HG03432 (cell line): ENCODE data around the gene ARHGEF2.
A peak's percentile ranks its signal among the peaks of the same experiment; 100 is the strongest.
"Not testable (repeated sequence)": the region's sequence is repeated elsewhere in the genome, so short reads cannot be mapped to it uniquely, and the experiment has no call there.

ENCODE experiments used
- ATAC-seq: cut with Tn5 transposase; IDR thresholded peaks from one replicate; pipeline ENCODE4 v1.9.1; 2021; ENCODE audit warnings: mild to moderate bottlenecking, moderate library complexity; ENCODE audit not compliant: unreplicated experiment

Gene ARHGEF2

DNA sequence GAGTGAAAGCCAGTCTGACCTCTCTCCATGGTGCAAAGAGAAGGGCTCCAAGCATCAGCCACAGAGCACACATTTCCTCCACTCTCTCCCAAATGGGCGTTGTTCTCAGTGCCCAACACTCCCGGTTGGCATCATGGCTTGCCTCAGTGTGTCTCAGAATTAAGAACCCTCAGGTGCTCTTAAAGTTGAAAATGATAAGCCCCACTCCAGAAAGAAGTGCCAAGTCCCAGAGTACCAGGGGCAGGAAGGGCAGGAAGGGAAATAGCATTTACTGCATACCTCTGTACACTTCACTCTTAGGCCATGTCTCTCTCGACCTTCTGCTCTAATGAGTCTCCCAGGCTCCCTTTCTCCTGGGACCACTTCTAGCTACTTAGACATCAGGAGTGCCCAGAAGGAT is 15.2 kb upstream of the ARHGEF2 start:
- ATAC-seq = no peak

DNA sequence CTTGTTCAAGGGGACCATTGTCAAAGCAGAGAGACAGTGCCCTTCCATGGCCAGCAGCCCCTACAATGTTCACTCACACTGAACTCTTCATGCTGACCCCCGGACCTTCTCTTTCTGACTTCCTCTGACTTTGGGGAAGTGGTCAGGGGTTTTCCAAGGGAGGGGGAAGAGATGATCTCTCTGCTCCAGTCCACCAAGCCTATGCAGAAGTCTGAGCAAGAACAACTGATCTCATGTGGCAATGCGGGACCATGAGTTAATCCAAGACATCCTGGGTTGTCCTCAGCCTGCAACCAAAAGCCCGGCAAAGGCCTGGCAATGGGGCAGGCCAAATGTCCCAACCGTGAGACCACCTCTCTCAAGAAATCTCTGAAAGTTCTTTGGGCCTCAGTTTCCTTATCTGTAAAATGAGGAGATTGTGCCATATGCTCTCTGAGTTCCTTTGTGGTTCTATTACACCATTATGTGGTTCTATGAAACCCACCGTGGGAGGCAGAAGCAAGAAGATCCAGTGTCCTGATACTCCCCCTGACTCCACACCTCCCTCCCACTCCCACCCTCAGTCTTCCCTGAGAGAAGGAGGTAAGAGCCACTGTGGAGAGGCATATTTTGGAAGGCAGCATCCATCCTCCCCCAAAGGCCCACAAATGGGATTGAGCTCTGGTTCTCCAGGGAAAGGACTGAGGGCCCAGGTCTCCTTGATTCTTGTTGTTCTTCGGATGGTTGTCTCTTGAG is 11.8 kb upstream of the ARHGEF2 start:
- ATAC-seq = no peak

DNA sequence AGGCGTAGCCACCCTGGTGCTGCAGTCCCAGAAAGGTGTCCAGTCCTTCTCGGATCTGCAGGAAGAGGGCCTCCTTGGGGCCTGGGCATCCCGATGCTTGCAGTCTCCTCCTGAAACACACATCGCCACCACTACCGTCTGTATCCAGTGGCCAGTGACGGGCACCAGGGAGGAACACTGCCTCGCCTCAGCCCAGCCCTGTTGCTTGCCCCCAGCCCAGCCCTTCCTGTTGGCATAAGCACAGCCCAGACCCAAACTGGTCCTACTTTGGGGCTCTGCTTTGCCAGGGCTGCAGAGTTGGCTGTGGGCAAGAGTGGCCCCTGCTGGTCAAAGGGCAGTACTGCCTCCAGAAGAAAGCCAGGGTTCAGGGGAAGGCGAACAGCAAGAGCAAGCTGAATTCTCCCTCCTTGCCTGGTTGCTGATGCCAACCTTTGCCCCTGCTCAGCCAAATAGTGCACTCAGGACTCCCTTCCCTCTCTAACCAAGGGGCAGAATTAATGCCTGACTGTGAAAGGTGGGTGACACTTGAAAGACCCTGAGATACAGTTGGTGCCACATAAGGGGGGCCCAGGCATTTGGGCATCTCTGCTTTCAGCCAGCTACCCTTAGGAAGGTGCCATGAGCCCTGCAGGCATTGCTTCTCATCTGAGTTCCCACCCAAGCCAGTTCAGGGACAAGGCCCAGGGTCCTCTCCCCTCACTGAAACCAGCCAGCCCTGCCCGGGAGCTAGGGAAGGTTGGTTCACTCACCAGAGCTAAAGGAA is 11.1 kb upstream of the ARHGEF2 start:
- ATAC-seq = peak; percentile 60

DNA sequence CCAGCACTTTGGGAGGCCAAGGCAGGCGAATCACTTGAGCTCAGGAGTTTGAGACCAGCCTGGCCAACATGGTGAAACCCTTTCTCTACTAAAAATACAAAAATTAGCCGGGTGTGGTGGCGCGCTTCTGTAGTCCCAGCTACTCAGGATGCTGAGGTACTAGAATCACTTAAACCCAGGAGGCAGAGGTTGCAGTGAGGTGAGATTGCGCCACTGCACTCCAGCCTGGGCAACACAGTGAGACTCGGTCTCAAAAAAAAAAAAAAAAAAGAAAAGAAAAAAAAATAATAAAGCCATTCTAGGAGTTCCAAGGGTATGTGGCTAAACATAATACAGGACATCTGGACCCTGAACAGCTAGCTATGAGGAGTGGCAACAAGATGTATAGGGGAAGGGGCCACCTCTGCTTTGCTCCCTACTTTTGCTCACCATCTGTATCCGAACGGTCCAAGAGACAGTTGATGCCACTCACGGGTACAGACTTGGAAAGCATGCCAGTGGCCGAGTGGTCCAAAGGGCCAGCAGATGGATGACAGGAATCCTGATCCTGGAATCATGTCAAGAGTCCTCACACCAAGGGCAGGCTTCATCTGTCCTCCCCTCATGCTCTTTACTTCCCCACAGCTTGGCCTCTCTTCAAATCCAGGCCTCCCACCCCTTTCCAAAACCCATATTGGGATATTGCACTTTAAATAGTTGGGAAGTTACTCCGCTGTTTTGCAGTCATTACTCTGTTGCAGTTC is 6.7 kb upstream of the ARHGEF2 start:
- ATAC-seq = not testable (repeated sequence)

DNA sequence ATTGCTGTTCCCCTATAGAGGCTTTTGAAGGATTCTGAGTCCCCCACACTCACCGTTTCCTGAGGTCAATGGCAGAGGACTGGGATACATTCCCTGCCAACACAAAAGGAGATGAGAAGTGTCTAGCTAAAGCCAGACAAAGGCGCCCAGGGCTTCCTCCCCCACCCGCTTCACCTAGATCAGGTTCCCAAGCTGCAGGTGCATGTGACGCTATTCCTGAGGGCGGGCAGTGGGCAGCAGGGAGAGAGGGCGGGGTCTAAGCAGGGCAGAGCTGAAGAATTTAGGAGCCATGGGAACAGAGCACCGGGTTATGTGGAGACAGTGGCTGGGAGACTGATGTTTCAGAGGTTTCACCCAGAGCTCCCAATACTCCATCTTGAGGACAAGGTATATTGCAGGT is 6.0 kb upstream of the ARHGEF2 start:
- no peak for ATAC-seq

DNA sequence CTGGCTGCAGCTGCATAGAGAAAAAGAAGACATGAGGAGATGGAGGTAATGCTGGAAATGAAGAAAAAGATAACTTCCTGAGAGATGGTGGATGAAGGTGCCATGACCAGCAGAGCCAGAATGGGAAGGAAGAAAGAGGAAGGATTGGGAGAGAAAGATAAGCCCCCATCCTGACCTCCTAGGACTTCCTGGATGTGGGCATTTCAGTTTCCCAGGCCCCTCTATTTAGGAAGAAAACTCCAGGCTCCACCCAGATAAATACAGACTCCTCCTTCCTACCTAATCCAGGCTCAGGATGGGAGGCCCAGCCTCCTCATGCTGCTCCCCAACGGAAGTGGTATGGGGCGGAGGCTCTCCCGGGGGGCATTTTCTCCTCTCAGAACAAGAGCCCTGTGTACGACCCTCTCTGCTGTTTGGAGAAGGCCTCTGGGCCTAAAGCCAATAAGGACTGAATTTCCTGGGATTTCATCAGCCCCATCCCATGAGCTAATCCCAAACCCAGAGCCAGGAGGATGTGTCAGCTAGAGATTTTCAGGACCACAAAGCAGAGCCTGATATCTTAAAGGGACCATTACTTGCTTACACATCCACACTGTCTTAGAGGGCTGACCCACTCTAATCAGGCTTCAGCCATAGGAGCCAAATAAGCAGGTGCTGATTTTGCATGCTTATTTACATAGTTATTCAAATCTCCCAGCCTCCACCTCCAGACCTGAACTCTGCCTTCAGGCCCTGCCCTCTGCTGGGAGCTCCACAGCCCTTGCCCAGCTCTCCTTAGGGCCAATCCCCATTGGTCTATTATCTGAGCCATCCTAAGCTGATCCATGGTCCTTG is 5.1 kb upstream of the ARHGEF2 start:
- ATAC-seq = no peak

DNA sequence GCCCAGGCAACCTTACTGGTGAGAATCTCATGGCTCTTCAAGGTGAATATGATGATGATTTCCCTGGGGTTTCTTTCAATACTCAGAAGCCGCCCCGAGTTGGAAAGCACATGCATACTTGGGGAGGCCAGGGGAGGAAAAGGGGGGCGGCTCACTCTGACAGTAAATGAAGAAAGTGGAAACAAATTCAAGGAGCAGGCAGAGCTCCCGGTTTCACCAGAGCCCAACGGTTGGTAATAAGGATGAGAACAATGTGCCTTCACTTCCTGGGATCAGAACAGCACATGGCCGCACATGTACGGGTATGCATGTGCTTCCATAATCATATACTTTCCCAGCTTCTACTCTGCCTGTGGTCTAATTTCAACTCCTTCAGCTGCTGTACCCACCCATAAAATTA is 3.8 kb upstream of the ARHGEF2 start:
- ATAC-seq = no peak

DNA sequence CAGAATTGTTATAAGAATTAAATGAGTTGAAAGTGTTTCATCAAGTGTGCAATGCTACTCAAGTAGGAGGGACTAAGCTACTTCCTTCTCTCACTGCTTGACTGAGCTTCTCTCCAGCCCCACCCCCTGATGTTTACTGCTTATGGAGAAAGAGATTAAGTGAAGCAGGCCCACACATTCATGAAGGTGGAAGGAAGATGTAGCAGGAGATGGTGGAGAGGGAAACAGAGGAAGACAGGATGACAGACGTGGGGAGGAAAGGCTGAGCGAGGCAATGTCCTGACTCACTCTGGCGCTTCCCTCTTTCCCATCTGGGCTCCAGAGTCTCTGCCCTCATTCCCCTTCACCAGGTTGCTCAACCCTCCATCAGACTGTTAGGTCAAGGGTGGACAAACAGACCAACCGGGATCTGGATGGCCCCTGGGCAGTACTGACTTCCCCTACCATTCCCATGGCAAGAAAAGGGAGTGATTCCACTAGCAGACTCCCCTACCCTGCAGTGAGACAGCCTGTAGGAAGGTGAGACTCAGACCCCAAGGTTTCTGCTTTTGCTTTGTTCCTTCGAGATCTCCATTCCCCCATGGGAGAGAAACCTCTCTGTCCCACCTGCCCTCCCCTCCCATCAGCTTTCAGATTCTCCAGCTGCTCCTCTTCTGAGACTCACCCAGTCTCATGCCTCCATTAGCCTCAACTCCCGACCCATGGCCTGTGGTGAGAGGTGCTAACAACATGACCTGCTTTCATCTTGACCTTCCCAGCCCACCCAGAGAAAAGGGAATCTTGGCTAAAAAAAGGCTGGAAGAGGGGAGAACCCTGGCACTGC is 3.1 kb upstream of the ARHGEF2 start:
- no peak for ATAC-seq

DNA sequence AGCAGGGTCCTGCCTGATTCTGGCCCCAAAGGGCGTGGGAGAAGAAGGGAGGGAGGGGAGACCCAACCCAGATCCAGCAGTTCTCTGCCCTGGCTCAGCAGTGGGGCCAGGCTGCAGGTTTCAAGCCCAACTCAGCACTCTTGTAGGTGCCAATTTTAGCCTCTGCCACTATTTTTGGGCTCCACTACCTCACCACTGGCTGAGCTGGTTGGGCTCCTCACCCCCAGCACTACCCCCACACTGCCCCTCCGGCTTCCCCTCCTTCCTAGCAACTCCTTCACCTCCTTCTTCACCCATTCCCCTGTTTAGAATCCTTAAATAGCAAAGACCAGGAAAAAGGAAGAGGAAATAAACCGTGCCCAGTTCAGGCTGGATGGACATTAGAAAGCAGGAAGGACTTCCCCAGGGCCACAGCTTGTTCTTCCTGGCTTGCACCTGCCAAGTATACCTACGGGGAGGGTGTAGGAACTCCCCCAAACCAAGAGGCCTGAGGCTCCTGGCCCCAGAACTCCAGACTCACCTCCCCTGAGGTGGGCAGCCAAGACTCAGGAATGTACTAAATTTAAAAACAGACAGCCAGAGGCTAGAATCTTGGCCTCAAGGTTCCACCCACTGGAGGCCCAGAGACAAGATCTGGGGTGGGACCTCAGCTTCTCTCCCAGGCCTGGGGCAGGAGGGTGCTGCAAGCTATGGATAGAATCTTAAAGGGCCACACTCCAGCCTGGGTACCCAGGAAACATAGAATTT is 1.4 kb upstream of the ARHGEF2 start:
- ATAC-seq = no peak

DNA sequence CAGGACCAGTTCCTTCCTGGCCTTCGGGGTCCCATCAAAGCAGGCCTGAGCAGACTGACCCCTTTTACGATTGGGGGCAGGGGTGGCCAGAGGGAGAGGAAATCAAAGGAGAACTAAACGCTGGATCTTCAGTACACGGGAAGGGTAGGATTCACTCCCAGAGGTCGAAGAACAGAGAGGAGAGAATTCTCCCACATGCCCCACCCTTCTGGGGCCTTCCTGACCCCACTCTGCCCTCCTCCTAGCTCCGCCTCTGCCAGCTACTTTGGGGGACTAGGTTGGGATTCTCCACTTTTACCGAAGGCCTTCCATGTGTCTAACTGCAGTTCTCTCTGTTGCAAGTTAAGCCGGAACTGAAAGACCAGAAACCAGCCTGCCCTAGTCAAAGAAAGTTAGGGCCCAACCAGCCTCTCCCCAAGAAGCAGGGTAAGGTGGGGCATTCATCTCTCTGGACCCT is 654 bp upstream of the ARHGEF2 start:
- ATAC-seq = no peak

DNA sequence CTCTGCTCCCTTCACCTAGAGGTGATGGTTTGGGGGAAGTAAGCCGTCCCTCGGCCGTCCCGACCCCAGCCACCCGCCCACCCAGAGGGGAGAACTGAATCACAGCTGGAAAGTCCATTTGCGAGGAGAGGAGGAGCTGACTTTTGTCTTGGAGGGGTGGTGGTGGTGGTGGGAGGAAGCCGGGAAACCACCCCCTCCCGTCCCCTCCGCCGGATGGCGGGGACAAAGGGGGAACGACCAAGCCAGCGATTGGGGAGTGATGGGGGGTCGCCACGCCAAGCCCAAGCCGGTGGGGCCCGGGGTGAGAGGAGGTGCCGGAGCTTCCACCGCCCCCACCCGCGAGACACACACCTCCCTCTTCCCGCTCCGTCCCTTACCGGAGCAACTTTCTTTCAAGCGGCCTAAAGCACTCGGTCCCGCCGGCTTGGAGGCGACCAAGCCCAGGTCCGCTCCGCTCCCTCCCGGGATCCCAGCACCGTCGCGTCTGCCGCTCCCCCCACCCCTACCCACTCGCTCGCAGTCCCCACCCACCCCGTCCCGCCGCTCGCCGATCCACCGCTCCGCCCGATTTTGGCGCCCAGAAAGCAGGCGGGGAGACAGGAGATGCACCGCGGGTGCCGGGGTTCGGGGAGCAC is 540 bp downstream of the ARHGEF2 start:
- peak; percentile 8 for ATAC-seq

DNA sequence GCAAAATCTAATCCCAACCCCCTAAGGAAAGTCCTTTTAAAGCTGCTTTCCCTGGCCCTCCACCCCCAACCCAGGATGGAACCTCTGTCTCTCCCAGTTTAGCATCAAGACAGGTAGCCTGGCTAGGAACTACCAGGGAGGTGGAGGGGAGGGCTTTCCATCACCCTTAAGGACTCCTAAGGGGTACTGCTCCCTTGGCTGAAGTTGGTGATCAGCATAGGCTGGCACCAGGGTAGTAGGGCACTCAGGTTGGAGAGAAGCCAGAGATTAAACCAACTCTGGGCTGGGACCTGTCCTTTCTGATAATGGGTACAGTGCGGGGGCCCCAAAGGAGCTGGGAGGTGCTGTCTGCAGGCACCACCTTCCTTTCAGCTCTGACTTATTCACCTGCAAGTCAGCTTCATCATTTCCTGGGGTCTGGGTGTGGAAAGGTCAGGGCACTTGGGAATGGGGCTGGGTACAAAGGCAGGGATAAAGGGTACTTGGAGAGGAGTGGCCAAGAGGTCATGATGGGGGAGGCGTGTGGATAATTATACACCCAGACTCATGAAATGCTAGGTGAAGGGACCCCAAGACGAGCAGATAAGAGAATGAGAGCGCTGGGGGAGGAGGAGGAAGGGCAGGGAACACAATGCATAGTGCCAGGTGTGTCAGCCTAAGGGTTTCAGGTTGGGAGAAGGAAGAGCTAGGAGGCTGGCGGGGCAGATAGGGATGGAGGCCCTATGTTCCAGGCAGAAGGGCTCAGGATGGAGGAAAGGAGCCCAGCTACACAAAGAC is 1.2 kb downstream of the ARHGEF2 start:
- no peak for ATAC-seq

DNA sequence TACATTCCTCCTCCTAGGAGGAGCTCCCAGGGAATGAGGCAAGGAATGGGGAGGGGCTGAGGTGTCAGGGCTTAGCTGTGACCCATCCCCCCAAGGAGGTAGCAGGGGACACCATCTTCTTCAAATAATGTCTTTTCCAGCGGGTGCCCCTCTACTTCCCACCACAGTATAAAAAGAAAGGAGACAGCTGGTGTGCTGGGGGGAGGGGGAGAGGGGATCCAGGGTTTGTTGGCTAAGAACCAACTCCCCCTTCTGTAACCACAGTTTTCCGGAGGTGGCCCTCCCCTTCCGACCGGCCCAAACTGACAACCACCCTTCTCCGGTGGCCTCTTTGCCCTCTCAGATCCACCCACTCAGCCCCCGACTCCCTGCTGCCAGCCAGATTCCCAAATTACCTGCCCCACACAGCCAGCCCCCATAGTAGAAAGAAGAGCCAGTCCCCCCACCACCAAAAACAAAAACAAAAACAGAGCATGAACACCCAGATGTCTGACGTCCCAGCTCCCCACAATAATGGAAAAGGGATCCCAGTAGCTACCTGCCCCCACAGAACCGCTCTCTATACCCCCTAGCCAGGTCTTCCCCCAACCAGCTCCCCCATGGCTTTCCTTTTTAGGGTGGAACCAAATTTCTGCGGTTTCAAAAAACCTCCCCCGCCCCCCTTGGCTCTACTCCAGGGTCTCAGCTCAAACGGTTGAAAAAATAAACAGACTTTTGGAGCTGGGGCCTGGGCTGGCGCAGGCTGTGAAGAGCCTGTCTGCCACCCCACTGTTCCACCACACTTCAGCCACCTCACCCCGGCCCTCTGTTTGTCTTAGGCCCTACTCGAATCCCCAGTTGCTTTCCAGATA is 2.1 kb downstream of the ARHGEF2 start:
- no peak for ATAC-seq

DNA sequence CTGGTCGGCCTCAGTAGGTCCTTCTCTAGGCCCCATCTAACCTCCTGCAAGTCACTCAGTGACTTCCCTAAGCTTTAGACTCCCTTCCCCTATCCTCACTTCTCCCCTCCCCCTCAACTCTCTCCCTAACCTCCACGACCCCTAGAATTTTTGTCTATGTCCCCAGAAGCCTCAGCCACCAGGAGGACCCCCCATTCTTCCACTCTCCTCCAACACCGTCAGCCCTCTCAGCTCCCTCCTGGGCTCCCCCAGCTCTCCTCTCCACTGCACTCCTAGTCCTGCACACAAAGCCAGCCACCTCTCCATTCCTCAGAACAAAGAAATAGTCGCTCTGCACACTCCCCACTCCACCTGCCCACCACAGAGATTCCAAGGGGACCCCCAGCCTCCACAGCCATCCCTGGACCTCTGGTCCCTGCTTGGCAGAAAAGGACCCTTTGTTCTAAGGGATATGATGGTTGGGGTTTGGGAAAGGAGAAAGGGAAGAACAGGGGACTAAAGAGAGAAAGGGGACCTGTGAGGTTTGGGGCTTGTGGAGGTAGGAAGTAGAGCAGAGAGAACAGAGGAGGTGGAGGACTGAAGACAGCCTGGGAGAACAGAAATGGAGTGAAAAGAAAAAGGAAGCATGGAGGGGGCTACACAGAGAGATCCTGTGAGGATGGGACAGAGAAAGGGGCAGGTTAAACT is 2.8 kb downstream of the ARHGEF2 start:
- ATAC-seq = no peak

DNA sequence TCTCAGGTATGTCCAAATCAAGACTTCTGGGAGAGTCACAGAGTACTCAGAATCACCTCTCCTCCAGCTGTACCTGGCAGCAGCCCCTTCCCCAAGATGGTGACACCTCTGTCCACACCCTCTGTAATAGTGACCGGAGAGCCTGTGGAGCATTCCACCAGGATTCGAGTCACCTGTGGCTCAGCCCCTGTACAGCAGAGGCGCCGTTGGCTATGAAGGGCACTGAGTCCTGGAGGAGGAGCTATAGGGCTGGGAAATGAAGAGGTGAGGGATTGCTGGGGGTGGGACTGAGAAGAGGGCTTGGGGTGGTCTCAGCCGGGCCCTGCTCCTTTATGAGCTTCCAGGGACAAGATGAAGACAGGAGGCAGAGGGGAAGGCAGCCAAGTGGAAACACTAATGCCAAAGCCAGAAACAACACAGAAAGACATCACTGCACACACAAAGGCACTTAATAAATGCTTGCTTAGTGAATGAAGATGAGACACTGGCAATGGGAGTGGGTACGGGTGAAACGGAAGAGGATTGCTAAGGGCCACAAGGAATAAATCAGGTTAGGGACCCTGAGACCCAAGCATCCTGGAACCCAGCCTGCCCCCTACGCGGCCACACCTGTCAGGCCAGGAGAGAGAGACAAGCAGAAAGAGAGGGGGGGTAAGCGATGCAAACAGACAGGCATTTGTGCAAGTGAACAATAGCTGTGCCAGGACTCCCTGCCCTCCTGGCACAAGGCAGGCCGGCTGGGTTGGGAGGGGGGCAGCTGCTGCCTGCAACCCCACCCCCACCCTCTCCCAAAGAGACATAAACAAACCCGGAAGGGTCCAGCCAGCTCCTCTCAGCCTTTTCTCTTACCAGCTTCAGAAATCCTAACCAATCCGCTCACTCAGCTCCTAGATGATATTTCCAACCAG is 3.9 kb downstream of the ARHGEF2 start:
- ATAC-seq = no peak

DNA sequence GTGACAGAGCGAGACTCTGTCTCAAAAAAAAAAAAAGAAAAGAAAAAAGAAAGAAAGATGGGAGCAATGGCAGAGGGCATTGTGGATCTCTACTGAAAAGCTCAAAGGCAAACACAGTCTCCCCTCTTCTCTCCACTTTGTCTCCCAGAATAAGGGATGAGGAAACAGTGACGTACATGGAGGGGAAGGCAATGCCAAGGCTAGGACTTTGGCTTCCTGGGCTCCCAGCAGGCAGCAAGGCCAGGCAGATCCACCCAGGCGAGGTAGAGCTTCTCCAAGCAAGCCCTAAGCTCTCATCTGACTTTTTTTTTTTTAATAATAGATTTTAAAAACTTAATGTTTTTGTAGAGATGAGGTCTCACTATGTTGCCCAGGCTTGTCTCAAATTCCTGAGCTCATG is 4.6 kb downstream of the ARHGEF2 start:
- ATAC-seq = no peak
